Iris pigment epithelial cell (primary cell): ENCODE results near the gene HOGA1.
A peak's percentile ranks its signal among the peaks of the same experiment; 100 is the strongest.
"Not testable (repeated sequence)": the region's sequence is repeated elsewhere in the genome, so short reads cannot be mapped to it uniquely, and the experiment has no call there.

Experiments used
- DNase-seq: peaks from one replicate; pipeline ENCODE4 v3.0.0-alpha.2; 2011; ENCODE audit warnings: low read depth

The HOGA1 gene

DNA sequence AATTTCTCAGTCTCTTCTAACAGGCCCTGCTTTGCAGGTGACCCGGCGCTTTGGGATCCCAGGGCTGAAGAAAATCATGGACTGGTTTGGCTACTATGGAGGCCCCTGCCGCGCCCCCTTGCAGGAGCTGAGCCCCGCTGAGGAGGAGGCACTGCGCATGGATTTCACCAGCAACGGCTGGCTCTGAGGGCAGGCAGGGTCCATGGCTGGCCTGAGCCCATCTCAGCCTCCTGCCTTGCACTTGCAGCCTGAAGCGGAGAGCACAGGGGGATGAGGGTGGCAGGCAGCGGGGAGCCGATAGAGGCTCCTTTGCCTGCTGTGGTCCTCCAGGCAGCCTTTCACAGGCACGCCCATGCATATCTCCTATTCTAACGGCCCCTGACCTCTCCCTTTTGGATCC lies 27.3 kb downstream of the HOGA1 start:
- DNase-seq, result no peak

DNA sequence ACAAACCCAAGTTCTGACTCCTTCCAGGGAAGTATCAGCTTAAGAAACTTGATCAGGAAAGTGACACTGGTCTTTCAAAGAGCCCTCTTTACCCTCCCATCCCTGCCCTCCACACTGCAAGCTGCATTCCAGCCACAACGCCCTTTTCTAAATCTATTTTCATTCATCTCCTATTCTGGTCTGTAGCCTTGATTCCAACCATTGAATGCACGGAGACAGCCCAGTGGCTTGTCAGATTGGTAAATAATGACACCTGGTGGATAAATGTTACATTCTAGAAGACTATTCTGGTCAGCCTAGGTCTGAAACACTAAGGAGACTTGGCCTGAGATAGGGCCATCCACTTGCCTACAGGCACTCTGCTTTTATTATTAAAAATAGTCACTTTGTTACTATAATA lies 28.2 kb downstream of the HOGA1 start:
- DNase-seq, result peak; percentile 67

DNA sequence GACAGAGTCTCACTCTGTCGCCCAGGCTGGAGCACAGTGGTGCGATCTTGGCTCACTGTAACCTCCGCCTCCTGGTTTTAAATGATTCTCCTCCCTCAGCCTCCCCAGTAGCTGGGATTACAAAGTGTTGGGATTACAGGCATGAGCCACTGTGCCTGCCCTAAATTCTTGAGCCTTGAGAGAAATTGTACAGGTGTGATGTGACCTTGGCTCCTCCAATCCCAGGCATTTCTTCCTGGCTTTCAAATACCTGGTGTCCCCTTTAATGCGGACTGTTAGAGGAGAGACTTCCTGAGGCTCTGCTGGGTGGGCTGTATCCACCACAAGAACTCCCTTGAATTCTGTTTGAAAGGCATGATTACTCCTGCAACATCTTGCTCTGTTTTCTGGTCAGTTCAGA lies 34.1 kb downstream of the HOGA1 start:
- no peak for DNase-seq

DNA sequence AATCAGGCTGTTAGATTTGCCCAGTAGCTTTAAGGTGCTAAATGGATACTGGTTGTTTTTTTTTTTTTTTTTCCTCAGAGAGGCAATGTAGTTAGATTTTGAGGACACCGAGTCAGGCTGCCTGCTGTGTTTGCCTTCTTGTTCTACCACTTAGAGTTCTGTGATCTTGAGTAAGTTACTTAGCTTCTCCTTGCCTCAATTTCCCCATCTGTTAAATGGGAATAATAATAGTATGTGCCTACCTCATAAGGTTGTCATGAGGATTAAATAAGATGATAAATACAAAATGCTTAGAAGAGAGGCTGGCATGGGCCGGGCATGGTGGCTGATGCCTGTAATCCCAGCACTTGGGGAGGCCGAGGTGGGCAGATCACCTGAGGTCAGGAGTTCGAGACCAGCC lies 34.5 kb downstream of the HOGA1 start:
- DNase-seq, result no peak

DNA sequence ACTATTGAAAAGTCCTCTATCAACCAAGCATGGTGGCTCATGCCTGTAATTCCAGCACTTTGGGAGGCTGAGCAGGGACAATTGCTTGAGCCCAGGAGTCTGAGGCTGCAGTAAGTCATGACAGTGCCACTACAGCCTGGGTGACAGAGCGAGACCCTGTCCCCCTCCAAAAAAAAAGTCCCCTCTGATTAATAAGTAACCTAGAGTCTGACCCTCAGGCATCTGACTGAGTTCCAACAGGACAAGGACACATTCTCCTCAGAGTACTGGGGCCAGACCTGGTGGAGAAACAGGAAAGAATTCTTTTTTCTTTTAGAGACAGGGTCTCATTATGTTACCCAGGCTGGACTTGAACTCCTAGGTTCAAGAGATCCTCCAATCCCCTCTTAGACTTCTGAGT lies 39.1 kb downstream of the HOGA1 start:
- DNase-seq, result no peak

DNA sequence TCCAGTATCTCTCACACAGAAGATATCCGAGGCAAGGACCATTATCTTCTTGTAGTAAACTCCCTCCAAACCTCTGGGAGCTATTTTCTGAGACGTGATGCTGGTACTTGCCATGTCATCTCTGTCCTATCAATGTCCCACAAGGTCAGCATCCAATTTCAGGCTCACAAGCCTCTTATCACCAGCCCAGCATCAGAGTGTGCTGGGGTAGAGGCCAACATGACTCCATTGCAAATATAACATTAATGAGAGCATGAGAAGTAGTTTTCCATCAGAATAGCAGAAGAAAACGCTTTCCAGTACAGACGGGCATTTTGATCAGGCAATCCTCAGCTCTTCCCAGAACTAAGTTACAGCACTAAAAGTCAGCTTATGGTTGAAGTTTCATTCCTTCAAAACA lies 43.5 kb downstream of the HOGA1 start:
- no peak for DNase-seq

DNA sequence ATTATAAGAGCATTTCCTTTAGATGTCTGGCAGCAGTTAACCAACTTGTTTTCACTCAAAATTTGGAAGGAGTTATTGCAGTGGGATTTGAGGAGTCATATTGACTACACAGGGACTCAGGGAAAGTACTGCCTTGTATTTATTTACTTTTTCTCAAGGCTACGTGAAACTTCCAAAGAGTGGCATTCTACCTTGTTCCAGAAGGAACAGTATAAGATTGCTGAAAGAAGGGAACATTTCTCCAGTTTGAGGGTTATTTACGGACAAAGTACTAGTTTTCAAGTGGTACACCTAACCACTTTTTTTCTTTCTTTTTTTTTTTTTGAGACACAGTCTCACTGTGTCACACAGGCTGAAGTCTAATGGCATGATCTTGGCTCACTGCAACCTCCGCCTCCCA lies 44.0 kb downstream of the HOGA1 start:
- DNase-seq, result no peak

DNA sequence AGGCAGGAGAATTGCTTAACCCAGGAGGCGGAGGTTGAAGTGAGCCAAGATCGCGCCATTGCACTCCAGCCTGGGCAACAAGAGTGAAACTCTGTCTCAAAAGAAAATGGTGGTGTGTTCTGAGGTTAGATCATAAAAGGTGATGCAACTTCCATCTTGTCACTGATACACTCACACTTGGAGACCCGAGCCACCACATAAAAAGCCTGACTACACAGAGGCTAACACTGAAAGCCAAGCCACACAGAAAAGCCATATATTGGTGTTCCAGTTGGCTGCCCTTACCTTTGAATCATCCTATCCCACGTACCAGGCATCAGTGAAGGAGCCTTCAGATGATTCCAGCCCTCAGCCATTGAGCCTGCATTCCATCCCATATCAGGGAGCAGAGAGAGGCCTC lies 45.1 kb downstream of the HOGA1 start:
- DNase-seq, result no peak

DNA sequence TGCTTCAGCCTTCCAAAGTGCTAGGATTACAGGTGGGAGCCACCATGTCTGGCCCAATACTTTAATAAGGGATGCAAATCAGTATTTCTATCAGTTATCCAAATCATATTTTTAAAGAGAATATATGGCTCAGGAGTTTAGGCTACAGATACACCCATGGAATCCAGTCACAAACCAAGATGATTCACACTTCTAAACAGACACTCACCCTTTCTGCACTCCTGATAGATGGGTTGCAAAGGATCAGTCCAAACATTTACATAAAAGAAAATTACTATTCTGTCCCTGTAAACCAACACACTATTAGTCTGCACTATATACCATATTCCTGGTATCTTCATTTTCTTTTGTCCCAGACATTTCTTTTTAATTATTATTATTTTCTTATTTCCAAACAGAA lies 46.9 kb downstream of the HOGA1 start:
- DNase-seq, result peak; percentile 16

DNA sequence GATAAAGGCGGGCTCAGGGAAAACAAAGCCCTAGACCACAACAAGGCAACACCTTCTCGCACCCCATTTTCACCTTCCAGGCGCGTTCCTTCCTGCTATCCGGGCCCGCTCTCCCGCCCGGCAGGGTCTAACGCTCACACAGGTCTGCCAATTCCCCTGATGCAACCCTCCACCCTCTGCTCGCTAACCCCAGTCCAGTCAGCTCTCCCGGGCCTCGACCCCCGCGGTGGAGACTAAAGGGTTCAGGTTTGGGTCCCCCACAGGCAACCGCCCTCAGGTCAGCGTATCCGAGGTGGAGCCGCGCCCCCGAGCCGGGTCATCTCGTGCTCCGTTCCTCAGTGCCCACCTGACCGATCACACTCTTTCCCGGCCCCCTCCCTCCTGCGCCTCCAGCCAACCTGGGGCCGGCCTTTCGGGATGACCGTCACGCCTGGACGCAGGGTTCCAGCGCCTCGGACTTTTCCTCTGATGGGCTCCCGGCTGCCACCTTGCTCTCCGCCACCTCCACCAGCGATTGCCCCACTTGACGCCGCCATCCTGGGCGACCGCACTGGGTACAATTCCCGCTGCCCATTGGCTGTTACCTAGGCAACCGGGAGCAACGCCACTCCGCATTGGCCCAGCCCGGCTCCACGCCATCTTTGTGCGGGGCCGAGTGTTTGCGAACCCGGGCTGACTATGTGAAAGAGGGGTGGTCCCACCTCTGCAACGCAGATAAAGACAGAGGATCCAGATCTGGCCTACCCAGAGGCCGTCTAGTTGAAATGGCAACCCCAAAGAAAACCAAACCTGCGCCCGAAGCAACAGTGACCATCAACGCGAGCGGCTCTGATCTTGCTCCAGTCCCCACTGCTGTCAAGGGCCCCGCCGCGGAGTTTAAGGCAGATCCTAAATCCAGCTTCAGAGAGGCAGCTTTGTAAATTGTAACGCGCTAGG lies 49.0 kb downstream of the HOGA1 start, which contains the start of gene MORN4:
MORN4 (minus strand) TSS at position 552 of the 936 bp plus-strand sequence. CDS start 13,847 bp downstream, outside the sequence.
- DNase-seq, result peak; percentile 89

DNA sequence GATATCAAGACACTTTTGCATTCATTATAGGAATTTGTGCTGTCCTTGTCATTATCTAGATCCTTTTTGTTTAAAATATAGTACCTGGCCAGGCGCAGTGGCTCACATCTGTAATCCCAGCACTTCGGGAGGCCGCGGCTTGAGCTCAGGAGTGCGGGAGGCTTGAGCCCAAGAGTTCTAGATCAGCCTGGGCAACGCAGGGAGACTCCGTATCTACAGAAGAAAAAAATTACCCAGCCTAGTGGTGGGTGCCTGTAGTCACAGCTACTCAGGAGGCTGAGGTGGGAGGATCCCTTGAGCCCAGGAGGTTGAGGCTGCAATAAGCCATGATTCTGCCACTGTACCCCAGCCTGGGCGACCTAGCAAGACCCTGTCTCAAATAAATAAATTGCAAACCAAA lies 49.7 kb downstream of the HOGA1 start:
- DNase-seq, result no peak

DNA sequence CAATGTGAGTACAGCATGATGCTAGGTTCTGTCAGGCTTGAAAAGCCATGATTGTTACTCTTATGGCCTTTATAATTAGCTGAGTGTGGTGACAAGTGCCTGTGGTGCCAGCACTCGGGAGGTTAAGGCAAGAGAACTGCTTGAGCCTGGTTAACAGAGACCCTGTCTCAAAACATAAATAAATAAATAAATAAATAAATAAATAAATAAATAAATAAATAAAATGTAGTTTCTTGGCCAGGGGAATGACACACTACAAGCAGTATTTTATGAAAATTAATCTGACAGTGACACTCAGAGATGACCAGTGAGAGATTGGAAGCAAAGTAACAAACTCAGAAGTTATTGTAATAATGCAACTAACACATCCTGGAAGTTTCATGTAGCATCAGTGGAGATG lies 51.4 kb downstream of the HOGA1 start:
- DNase-seq, result no peak

DNA sequence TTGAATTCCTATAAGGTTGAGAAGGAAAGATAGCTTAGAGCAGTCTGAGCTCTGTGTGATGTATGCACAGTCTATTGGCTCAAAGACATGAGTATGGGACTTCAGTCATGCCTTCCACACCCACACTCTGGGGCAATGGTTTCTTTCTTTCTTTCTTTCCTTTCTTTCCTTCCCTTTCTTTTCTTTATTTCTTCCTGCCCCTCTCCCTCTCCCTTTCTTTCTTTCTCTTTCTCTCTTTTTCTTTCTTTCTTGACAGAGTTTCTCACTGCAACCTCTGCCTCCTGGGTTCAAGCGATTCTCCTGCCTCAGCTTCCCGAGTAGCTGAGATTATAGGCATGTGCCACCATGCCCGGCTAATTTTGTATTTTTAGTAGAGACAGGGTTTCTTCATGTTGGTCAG lies 54.9 kb downstream of the HOGA1 start:
- DNase-seq, result not testable (repeated sequence)

DNA sequence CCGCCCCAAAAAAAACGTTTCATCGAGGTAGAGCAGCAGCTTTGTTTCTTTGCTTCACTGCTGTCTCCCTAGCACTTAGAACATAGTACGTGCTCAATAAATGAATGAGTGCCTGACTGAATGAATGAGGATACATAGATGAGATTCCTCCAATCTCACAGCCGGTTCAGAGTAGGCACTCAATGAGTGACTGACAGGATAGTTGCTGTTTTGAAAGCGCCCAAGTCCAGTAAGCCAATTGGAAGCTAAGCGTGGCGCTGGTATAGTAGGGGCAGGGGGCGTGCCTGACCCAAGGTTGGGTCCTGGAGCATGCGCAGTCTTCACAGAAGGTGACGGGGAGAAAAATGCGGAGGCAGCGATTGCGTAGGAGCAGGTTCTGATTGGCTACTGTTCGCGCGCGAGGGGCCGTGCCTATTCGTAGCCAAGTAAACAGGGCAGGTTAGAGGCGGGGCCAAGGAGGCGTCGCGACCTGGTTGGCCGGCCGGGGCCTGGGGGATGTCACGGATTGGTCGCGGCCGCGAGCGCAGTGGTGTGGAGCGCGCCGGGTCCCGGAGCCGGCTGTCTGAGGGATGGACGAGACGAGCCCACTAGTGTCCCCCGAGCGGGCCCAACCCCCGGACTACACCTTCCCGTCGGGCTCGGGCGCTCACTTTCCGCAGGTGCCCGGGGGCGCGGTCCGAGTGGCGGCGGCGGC lies 56.1 kb downstream of the HOGA1 start, which contains the start of gene PI4K2A:
PI4K2A (plus strand) TSS at position 498 of the 694 bp plus-strand sequence; CDS start at position 570, 72 bp downstream.
- peak; percentile 100 for DNase-seq

DNA sequence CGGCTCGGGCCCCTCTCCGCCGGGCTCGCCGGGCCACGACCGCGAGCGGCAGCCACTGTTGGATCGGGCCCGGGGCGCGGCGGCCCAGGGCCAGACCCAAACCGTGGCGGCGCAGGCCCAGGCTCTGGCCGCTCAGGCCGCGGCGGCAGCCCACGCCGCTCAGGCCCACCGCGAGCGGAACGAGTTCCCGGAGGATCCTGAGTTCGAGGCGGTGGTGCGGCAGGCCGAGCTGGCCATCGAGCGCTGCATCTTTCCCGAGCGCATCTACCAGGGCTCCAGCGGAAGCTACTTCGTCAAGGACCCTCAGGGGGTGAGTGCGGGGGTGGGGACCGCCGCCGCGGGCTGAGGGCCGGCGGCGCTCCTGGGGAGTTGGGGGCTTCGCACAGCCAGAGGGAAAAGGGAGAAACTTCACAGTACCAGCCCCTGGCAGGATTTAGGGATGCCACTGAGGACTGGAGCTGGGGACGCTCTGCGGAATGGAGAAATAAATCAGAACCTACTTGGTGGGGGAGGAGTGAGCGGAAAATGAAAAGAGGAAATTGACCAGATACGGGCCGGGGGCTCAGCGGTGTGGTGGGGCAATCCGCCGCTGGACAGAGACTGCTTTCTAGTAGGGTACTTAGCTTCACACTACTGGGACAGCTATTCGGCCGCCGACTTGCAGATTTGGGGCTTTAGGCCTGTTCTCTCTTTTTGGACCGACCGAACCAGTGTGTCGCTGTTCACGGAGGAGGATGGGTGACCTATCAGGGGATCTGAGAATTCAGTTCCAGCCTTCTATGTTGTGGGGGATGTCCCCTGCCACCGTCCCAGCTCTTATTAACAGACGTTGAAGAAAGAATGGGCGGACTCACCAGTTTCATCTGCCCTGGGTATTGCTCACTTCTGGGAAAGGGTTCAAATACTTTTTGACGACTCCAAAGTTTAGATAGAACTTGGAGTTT lies 57.0 kb downstream of the HOGA1 start:
- peak; percentile 60 for DNase-seq

DNA sequence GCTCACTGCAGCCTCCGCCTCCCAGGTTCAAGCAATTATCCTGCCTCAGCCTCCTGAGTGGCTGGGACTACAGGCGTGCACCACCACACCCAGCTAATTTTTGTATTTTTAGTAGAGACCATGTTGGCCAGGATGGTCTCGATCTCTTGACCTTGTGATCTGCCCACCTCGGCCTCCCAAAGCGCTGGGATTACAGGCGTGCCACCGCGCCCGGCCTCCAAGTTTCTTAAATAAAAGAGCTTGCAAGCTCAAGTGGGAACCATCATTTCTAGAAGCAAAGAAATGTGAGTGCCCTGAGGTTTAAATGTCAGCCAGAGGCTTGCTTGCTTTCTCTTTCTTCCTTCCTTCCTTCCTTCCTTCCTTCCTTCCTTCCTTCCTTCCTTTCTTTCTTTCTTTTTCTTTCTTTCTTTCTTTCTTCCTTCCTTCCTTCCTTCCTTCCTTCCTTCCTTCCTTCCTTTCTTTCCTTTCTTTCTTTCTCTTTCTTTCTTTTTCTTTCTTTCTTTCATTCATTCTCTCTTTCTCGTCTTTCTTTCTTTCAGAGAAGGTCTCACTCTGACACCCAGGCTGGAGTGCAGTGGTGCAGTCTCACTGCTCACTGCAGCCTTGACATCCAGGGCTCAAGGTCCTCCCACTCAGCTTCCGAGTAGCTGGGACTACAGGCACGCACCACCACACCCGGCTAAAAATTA lies 58.4 kb downstream of the HOGA1 start:
- not testable (repeated sequence) for DNase-seq

DNA sequence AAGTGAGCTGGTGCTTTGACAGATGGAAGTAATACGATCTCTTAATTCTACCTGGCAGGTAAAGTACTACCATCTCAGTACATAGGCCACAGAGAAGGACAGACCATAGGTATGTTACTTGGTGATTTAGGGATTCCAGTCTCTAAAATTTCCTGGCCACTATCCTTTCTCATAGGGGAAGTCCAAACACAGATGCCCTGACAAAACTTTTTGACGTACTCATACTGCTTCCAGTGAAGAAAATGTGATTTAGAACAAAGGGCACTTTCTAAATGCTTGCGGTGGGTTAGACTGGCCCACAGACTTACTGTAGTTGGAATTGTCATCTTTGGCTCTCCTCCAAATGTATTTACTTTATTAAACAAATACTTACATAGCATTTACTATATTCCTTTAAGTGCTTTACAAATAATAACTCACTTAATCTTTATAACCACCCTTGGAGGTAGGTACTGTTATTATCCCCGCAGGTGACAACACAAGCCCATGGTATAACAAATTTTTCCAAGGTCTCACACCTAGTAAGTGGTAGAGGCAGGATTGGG lies 59.3 kb downstream of the HOGA1 start:
- DNase-seq, result no peak

DNA sequence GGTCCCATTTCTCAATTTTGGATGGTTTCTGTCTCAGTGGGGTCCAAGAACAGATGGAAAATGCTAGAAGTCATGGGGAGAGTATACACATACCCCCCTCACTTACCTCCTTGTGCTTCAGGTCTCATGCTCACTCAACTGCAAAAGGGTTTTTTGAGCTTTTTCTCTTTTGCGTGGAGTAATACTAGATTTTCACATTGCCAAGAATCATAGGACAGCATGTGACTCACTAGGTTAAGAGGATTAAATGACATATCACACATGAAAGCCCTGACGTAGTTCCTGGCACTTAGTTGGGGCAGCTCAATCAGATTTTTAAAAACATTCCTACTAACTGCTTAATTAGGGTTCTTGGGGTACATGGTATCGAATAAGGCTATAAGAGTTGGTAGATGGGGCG lies 60.7 kb downstream of the HOGA1 start:
- peak; percentile 16 for DNase-seq

DNA sequence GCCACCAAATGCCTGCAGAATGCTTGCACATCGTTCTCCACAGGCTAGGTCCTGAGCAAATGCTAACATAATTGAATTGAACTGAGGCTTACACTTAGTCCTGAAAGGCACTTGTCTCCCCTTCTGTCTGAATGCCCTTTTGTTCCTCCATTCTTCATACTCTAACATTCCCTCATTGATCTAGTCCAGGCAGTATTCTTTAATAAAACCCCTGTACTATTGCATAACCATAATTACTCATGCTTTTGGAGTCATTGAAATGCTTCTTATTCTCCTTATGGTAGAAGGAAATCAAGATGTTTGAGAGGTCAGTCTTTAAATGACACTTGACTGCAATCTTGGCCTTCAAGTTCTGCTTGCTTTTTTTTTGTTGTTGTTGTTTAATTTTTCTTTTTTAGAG lies 63.4 kb downstream of the HOGA1 start:
- DNase-seq, result peak; percentile 78

DNA sequence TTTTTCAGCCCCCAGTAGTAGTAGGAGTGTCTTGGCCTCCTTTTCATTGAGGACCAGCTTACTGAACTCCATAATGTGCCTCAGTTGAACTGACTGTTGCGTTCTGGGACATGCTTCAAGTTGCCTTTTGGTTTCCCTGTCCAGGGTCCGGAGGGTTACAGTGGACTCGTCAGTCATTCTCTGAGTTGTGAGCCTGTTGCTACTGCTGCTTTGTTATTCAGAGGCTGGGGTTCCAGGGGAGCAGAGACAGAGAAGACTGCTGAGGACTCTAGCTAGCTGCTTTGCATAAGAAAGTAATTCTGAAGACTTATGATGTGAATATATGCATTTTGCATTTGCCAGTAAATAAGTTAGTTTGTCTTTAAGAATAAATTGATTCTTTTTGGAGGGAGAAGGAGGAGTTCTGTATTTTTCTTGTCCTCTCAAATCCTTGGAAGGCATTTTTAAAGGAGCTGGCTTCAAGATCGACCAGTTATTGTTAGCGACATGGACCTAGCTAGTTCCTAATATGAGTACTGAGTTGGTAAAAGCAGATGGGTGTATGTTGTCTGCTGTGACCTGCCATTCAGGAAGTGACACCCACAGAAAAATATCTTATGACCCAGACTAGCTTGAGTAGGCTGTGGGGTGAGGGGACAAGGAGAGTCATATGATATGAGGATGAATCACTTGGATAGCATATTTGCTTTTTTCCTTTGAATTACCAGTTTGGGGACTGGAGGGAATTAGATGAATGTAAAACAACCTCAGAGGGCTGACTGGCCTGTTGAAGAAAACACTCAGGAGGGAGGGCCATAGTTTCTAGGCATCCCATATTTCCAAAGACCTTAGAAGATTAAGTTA lies 64.6 kb downstream of the HOGA1 start:
- DNase-seq, result peak; percentile 95
